HCT116 (cell line): Measurements from ENCODE around the gene CHST11. TPM values are rescaled to one million over a fixed set of nuclear protein-coding genes. Genes with fewer than 3 reads are reported as not detected.

Experiments
- ATAC-seq: fragments of 200-7000 bp; cut with Tn5 transposase; 2 replicates; pipeline ENCODE4 v1.9.1; 2020; ENCODE audit warnings: mild to moderate bottlenecking, moderate library complexity
- BruUV-seq: library from RNA; stranded (reverse); fragments of 400-500 nt; replicated peaks from 2 replicates; lab custom pipeline; 2021; lab: Mats Ljungman, UMichigan
- CTCF ChIA-PET: fragments of 300-600 bp; sonication (Branson Sonifier 250); formaldehyde crosslinking; loops from one replicate; lab custom pipeline; 2021; ENCODE audit warnings: antibody characterized with exemption; lab: Charles Lee
- POLR2A ChIA-PET: fragments of 300-600, 350-600 bp; sonication (Branson Sonifier 250); formaldehyde crosslinking; loops from one replicate; lab custom pipeline; 2021; ENCODE audit warnings: antibody characterized with exemption; lab: Charles Lee
- RAD21 ChIA-PET, 2 experiments: fragments of 300-600 bp; sonication (Branson Sonifier 250); formaldehyde crosslinking; loops; one replicate each; lab custom pipeline; 2023; ENCODE audit warnings: low total read pairs in 2 of 2; ENCODE audit not compliant: uncharacterized antibody in 2 of 2, unreplicated experiment in 2 of 2, low non-redundant PET in 1 of 2; lab: Charles Lee
- DNase-seq: peaks from one replicate; pipeline ENCODE4 v3.0.0-alpha.2; 2010; ENCODE audit warnings: low read depth, low spot score
- H2AFZ ChIP-seq: fragments of 200-600 bp; shearing (Covaris generic), sonication (generic); 2 replicates; pipeline ENCODE4 v1.6.1; 2017; ENCODE audit warnings: low read depth, mixed run types, mixed read lengths, antibody characterized with exemption, low read length; ENCODE audit not compliant: poor library complexity, severe bottlenecking
- H3K27ac ChIP-seq: 2 replicates; pipeline ENCODE4 v1.5.1; 2012; ENCODE audit warnings: low read depth, low read length
- H3K27me3 ChIP-seq: fragments of 200-600 bp; sonication (generic); 2 replicates; pipeline ENCODE4 v1.6.1; 2016; ENCODE audit warnings: mixed run types, low read length, mixed read lengths; ENCODE audit not compliant: insufficient read depth
- H3K36me3 ChIP-seq, 2 experiments: fragments of 200-500 bp in 1 of 2; fragments of 200-600 bp in 1 of 2; sonication (Bioruptor generic) in 1 of 2; sonication (generic) in 1 of 2; 2 replicates each; pipeline versions ENCODE4 v1.5.1 to v1.6.1; 2014 to 2016; ENCODE audit warnings: low read length in 2 of 2, inconsistent platforms in 1 of 2, mixed read lengths in 1 of 2, mixed run types in 1 of 2; ENCODE audit not compliant: insufficient read depth in 2 of 2, control insufficient read depth in 1 of 2
- H3K4me1 ChIP-seq, 2 experiments: fragments of 200-600 bp in 1 of 2; sonication (generic) in 1 of 2; 2 replicates each; pipeline versions ENCODE4 v1.5.1 to v1.6.1; 2012 to 2017; ENCODE audit warnings: low read length in 2 of 2, inconsistent platforms in 1 of 2, mild to moderate bottlenecking in 1 of 2, mixed read lengths in 1 of 2, mixed run types in 1 of 2, moderate library complexity in 1 of 2; ENCODE audit not compliant: insufficient read depth in 2 of 2, control insufficient read depth in 1 of 2
- H3K4me2 ChIP-seq: fragments of 200-600 bp; sonication (generic); 2 replicates; pipeline ENCODE4 v1.6.1; 2017; ENCODE audit warnings: mixed run types, low read length, mixed read lengths
- H3K4me3 ChIP-seq, 2 experiments: fragments of 200-600 bp in 1 of 2; sonication (generic) in 1 of 2; replicated peaks in 1 of 2; 2 replicates each; pipeline ENCODE4 v1.5.1; 2011 to 2016; ENCODE audit warnings: low read length in 2 of 2, control low read depth in 1 of 2, low read depth in 1 of 2, mild to moderate bottlenecking in 1 of 2, mixed read lengths in 1 of 2, mixed run types in 1 of 2
- H3K79me2 ChIP-seq: fragments of 200-600 bp; sonication (generic); 2 replicates; pipeline ENCODE4 v1.6.1; 2017; ENCODE audit warnings: mild to moderate bottlenecking, mixed run types, low read length, moderate library complexity, mixed read lengths; ENCODE audit not compliant: insufficient read depth
- H3K9ac ChIP-seq: fragments of 200-600 bp; sonication (generic); 2 replicates; pipeline ENCODE4 v1.6.1; 2016; ENCODE audit warnings: low read length, mixed read lengths
- H3K9me2 ChIP-seq: fragments of 200-600 bp; sonication (generic), shearing (Covaris generic); 2 replicates; pipeline ENCODE4 v1.6.1; 2017; ENCODE audit warnings: mixed run types, mild to moderate bottlenecking, moderate library complexity; ENCODE audit not compliant: insufficient read depth
- H3K9me3 ChIP-seq, 2 experiments: fragments of 200-500 bp in 1 of 2; fragments of 200-600 bp in 1 of 2; sonication (Bioruptor generic) in 1 of 2; sonication (generic) in 1 of 2; 2 replicates each; pipeline ENCODE4 v1.6.1; 2014 to 2017; ENCODE audit warnings: low read length in 2 of 2, mixed read lengths in 2 of 2, inconsistent platforms in 1 of 2, low read depth in 1 of 2, mild to moderate bottlenecking in 1 of 2, mixed run types in 1 of 2, moderate library complexity in 1 of 2; ENCODE audit not compliant: control insufficient read depth in 1 of 2, insufficient read depth in 1 of 2
- H4K20me1 ChIP-seq: fragments of 200-600 bp; sonication (generic), shearing (Covaris generic); 2 replicates; pipeline ENCODE4 v1.6.1; 2017; ENCODE audit warnings: mixed run types, mild to moderate bottlenecking, moderate library complexity; ENCODE audit not compliant: insufficient read depth
- CEBPB ChIP-seq: IDR thresholded peaks from 2 replicates; pipeline ENCODE4 v1.6.1; 2012; ENCODE audit warnings: low read depth
- EGR1 ChIP-seq: IDR thresholded peaks from 2 replicates; pipeline ENCODE4 v1.6.1; 2012; ENCODE audit warnings: low read depth
- ELF1 ChIP-seq: IDR thresholded peaks from 2 replicates; pipeline ENCODE4 v1.6.1; 2012; ENCODE audit warnings: low read depth, borderline replicate concordance
- EZH2 ChIP-seq: fragments of 200-600 bp; sonication (generic); IDR thresholded peaks from 2 replicates; pipeline ENCODE4 v1.6.1; 2017; ENCODE audit warnings: antibody characterized with exemption, mixed run types
- JUND ChIP-seq: IDR thresholded peaks from 2 replicates; pipeline ENCODE4 v1.6.1; 2012
- POLR2A ChIP-seq: IDR thresholded peaks from 2 replicates; pipeline ENCODE4 v1.7.0; 2011; ENCODE audit warnings: borderline replicate concordance; ENCODE audit not compliant: insufficient read depth, insufficient read length; ENCODE audit errors: extremely low read depth
- POLR2AphosphoS5 ChIP-seq: IDR thresholded peaks from 2 replicates; pipeline ENCODE4 v1.6.1; 2011; ENCODE audit warnings: mild to moderate bottlenecking, low read depth, low read length, moderate library complexity
- RAD21 ChIP-seq: IDR thresholded peaks from 2 replicates; pipeline ENCODE4 v1.6.1; 2012; ENCODE audit warnings: low read depth, mild to moderate bottlenecking
- REST ChIP-seq: IDR thresholded peaks from 2 replicates; pipeline ENCODE4 v1.6.1; 2012; ENCODE audit warnings: low read depth
- SIN3A ChIP-seq: IDR thresholded peaks from 2 replicates; pipeline ENCODE4 v1.6.1; 2012; ENCODE audit warnings: low read depth
- SP1 ChIP-seq: IDR thresholded peaks from 2 replicates; pipeline ENCODE4 v1.6.1; 2012; ENCODE audit warnings: low read depth
- SRF ChIP-seq: IDR thresholded peaks from 2 replicates; pipeline ENCODE4 v1.6.1; 2012; ENCODE audit warnings: low read depth
- TCF7L2 ChIP-seq: IDR thresholded peaks from 2 replicates; pipeline ENCODE4 v1.7.0; 2011; ENCODE audit warnings: borderline replicate concordance, inconsistent platforms; ENCODE audit not compliant: insufficient read depth, insufficient read length; ENCODE audit errors: extremely low read depth
- ZFX ChIP-seq: fragments of 450-650 bp; IDR thresholded peaks from 2 replicates; pipeline ENCODE4 v1.6.1; 2017
- intact Hi-C: fragments of 100-400 bp; cut with micrococcal nuclease; formaldehyde crosslinking; loops from 2 replicates; pipeline ENCODE4 v1.10.0; 2022
- total RNA-seq: library from RNA; stranded (reverse); gene quantifications from one replicate; pipeline ENCODE4 v1.2.1, GENCODE V29; 2021; ENCODE audit not compliant: unreplicated experiment
- TF ChIP-seq, protein P1 (sequence below): IDR thresholded peaks from 2 replicates; pipeline ENCODE4 v1.6.1; 2012
- TF ChIP-seq, protein P2 (sequence below): IDR thresholded peaks from 2 replicates; pipeline ENCODE4 v1.6.1; 2011; ENCODE audit warnings: mild to moderate bottlenecking, low read length, moderate library complexity; ENCODE audit not compliant: insufficient replicate concordance; ENCODE audit errors: extremely low read depth
- TF ChIP-seq, protein P3 (sequence below), 3 experiments: fragments of 200-600 bp in 1 of 3; sonication (generic) in 1 of 3; IDR thresholded peaks in 2 of 3; conservative IDR thresholded peaks in 1 of 3; 2 replicates each; pipeline ENCODE4 v1.5.1; 2012 to 2017; ENCODE audit warnings: low read depth in 2 of 3, low read length in 2 of 3, antibody characterized with exemption in 1 of 3, borderline replicate concordance in 1 of 3, control low read depth in 1 of 3, mild to moderate bottlenecking in 1 of 3, mixed read lengths in 1 of 3, mixed run types in 1 of 3, moderate library complexity in 1 of 3; ENCODE audit not compliant: insufficient read depth in 1 of 3

Gene CHST11
- total RNA-seq, 1 experiment from 2014 or later = 10.1 TPM

GRCh38 chr12:104805186-104805585 is 348.4 kb downstream of the CHST11 start:
- DNase-seq (no peak), ATAC-seq (peak; percentile 67; the same call in 1 of the 2 replicates)
- Histone ChIP-seq H2AFZ (no peak overlapping the region), H3K27me3 (no peaks in the 10 kb centered on the region), H3K9ac (no peak overlapping the region), H3K4me3 (no peak overlapping the region), H3K79me2 (no peaks in the 10 kb centered on the region), H3K9me3 (no peaks in the 10 kb centered on the region), H3K36me3 (no peaks in the 10 kb centered on the region), H3K4me2 (no peak overlapping the region), H3K27ac (no peak overlapping the region), H3K4me1 (peaks cover 4 to 14% of the 10 kb centered on the region in 2 experiments; a peak in 2 of 4 replicates), H4K20me1 (no peaks in the 10 kb centered on the region), H3K9me2 (no peaks in the 10 kb centered on the region)
- intact Hi-C loops = no loop called here
- BruUV-seq = no TSS peak
- CTCF ChIA-PET = interaction anchor here (1.0 kb wide), 1 partner anchor 15 kb away, joined by 3 read pairs; no protein-coding TSS in a partner anchor
- TF ChIP-seq EGR1 = no peak
- TF ChIP-seq POLR2A = no peak
- TF ChIP-seq ELF1 = no peak
- TF ChIP-seq SRF = no peak
- TF ChIP-seq, protein P1, sequence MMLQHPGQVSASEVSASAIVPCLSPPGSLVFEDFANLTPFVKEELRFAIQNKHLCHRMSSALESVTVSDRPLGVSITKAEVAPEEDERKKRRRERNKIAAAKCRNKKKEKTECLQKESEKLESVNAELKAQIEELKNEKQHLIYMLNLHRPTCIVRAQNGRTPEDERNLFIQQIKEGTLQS = no peak
- TF ChIP-seq POLR2AphosphoS5 = no peak
- TF ChIP-seq CEBPB = no peak
- TF ChIP-seq, protein P2, sequence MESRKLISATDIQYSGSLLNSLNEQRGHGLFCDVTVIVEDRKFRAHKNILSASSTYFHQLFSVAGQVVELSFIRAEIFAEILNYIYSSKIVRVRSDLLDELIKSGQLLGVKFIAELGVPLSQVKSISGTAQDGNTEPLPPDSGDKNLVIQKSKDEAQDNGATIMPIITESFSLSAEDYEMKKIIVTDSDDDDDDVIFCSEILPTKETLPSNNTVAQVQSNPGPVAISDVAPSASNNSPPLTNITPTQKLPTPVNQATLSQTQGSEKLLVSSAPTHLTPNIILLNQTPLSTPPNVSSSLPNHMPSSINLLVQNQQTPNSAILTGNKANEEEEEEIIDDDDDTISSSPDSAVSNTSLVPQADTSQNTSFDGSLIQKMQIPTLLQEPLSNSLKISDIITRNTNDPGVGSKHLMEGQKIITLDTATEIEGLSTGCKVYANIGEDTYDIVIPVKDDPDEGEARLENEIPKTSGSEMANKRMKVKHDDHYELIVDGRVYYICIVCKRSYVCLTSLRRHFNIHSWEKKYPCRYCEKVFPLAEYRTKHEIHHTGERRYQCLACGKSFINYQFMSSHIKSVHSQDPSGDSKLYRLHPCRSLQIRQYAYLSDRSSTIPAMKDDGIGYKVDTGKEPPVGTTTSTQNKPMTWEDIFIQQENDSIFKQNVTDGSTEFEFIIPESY = no peak
- no peak for TF ChIP-seq TCF7L2
- TF ChIP-seq SIN3A = no peak
- no peak for TF ChIP-seq REST
- TF ChIP-seq JUND = no peak
- TF ChIP-seq SP1 = no peak
- TF ChIP-seq, protein P3, sequence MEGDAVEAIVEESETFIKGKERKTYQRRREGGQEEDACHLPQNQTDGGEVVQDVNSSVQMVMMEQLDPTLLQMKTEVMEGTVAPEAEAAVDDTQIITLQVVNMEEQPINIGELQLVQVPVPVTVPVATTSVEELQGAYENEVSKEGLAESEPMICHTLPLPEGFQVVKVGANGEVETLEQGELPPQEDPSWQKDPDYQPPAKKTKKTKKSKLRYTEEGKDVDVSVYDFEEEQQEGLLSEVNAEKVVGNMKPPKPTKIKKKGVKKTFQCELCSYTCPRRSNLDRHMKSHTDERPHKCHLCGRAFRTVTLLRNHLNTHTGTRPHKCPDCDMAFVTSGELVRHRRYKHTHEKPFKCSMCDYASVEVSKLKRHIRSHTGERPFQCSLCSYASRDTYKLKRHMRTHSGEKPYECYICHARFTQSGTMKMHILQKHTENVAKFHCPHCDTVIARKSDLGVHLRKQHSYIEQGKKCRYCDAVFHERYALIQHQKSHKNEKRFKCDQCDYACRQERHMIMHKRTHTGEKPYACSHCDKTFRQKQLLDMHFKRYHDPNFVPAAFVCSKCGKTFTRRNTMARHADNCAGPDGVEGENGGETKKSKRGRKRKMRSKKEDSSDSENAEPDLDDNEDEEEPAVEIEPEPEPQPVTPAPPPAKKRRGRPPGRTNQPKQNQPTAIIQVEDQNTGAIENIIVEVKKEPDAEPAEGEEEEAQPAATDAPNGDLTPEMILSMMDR (IDR thresholded peaks at IDR 0.05 in 2 of 3, conservative IDR thresholded peaks at IDR 0.05 in 1 of 3; ENCODE audit: borderline replicate concordance in 1 of 3, insufficient read depth in 1 of 3, low read depth in 2 of 3, low read length in 2 of 3) = no peak
- TF ChIP-seq ZFX = no peak
- no peak for TF ChIP-seq RAD21
- no peak for TF ChIP-seq EZH2
- RAD21 ChIA-PET = interaction anchor here in 1 of 2 experiments (0.5 to 0.7 kb wide), 2 partner anchors 235 to 419 kb away, joined by 3 to 4 read pairs; no protein-coding TSS in a partner anchor
- POLR2A ChIA-PET = no interaction called here
